Fibroblast of pulmonary artery (primary cell): Measurements from ENCODE around the gene CCNY.

ENCODE experiments used
- DNase-seq: peaks from one replicate; pipeline ENCODE4 v3.0.0-alpha.2; 2010; ENCODE audit warnings: low read depth
- H3K4me3 ChIP-seq: replicated peaks from 2 replicates; pipeline ENCODE4 v1.5.1; 2011; ENCODE audit warnings: low read depth, mild to moderate bottlenecking, control low read depth, low read length, moderate library complexity
- TF ChIP-seq, protein P1 (sequence below): IDR thresholded peaks from 2 replicates; pipeline ENCODE4 v1.5.1; 2011; ENCODE audit warnings: mild to moderate bottlenecking, control low read depth, low read length, inconsistent platforms; ENCODE audit errors: missing control alignments

Gene CCNY

DNA sequence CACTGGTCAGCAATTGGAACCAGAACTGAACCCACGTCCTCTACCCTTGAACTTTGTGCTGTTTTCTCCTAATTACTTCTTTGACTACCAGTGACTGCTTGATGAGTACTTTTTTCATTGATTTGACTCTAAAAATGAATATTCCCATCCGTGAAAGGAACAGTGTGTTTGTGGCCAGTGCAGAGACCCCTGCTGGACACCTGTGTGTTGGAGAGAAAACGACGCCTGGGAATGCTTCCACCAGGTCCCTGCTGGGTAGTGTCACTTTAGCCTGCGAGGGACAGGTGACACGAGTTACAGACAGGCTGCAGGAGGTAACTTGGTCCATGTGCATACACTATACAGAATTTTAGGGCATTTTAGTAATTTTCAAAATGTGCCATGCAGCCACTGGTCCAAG, 262.1 kb downstream of the CCNY start:
- TF ChIP-seq, protein P1, sequence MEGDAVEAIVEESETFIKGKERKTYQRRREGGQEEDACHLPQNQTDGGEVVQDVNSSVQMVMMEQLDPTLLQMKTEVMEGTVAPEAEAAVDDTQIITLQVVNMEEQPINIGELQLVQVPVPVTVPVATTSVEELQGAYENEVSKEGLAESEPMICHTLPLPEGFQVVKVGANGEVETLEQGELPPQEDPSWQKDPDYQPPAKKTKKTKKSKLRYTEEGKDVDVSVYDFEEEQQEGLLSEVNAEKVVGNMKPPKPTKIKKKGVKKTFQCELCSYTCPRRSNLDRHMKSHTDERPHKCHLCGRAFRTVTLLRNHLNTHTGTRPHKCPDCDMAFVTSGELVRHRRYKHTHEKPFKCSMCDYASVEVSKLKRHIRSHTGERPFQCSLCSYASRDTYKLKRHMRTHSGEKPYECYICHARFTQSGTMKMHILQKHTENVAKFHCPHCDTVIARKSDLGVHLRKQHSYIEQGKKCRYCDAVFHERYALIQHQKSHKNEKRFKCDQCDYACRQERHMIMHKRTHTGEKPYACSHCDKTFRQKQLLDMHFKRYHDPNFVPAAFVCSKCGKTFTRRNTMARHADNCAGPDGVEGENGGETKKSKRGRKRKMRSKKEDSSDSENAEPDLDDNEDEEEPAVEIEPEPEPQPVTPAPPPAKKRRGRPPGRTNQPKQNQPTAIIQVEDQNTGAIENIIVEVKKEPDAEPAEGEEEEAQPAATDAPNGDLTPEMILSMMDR, result peak; percentile 63
- no peak overlapping the region for H3K4me3 ChIP-seq
- peak; percentile 27 for DNase-seq

DNA sequence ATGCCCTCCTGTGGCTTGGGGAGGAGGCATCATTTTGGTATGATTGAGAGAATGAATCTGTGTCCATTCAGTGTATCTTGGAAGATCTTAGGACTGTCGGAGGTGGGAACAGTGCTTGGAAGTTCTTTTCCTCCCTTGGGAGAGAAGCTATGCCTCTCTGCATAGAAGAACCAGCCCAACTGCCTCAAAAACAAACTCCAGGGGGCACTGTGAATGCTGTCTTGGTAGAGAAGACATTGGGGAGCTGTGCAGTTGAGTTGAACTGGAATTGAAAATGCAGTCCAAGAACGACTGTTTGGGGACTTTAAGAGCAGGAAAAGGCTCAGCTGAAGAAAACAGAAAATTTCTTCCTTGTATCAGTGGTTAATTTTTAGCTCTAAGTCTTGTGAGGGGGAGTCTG, 263.9 kb downstream of the CCNY start:
- peak; percentile 16 for DNase-seq
- no peak overlapping the region for H3K4me3 ChIP-seq
- TF ChIP-seq, protein P1, result peak; percentile 39

DNA sequence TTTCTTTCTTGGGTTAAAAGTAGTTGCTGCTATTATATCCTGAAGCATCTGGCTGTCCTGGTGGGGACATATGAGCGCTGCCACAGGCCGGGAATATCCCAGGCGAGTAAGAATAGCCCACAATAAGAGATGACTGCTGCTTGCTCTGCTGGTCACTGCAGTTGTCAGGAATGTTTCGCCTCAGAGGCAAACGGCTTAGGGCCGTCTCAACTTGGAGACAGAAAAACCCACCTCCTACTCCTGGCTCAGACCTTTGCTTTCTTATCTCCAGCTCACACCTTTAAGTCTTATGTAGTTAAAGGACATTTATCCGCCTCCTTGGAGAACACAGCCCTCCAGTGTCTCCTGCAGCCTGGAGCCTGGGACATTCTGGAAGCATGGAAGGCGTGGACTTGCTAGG, 268.9 kb downstream of the CCNY start, which contains the start of gene GJD4:
Gene GJD4 (plus strand): TSS at position 151 of the 400 bp plus-strand sequence. CDS start 227 bp downstream, at position 378.
- TF ChIP-seq, protein P1, result no peak
- no peak within 1 kb of the TSS for H3K4me3 ChIP-seq
- DNase-seq, result no peak

DNA sequence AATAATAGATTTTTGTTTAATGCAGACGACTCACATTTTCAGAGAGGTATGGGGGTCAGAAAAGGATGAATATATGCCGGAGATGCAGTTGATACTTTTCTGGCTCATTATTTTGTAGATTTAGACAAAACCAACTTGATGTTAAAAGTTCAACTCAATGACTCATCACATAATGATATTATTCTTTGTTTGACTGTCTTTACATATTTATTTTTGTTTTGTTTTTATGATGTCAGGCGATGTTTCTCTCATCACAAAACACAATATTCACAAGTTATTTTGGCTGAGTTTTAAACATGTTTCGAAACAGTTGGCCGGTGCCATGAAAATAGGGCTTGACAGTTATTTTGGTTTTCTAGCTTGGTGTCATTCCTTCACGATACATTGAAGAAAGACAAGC, 270.1 kb downstream of the CCNY start:
- TF ChIP-seq, protein P1, result no peak

DNA sequence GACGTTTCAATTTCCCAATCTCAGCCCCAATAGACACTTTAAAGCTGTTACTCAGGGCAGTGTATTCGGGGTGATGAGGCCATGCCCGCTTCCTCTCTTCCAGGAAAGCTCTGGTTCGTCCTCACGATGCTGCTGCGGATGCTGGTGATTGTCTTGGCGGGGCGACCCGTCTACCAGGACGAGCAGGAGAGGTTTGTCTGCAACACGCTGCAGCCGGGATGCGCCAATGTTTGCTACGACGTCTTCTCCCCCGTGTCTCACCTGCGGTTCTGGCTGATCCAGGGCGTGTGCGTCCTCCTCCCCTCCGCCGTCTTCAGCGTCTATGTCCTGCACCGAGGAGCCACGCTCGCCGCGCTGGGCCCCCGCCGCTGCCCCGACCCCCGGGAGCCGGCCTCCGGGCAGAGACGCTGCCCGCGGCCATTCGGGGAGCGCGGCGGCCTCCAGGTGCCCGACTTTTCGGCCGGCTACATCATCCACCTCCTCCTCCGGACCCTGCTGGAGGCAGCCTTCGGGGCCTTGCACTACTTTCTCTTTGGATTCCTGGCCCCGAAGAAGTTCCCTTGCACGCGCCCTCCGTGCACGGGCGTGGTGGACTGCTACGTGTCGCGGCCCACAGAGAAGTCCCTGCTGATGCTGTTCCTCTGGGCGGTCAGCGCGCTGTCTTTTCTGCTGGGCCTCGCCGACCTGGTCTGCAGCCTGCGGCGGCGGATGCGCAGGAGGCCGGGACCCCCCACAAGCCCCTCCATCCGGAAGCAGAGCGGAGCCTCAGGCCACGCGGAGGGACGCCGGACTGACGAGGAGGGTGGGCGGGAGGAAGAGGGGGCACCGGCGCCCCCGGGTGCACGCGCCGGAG, 271.4 kb downstream of the CCNY start:
- TF ChIP-seq, protein P1, result no peak
- DNase-seq, result peak; percentile 14
- H3K4me3 ChIP-seq, result peak overlapping the region; percentile 50

More for the DNA sequence above, 270.1 kb downstream of the CCNY start:
- peak; percentile 40 for DNase-seq
- H3K4me3 ChIP-seq, result no peak overlapping the region

DNA sequence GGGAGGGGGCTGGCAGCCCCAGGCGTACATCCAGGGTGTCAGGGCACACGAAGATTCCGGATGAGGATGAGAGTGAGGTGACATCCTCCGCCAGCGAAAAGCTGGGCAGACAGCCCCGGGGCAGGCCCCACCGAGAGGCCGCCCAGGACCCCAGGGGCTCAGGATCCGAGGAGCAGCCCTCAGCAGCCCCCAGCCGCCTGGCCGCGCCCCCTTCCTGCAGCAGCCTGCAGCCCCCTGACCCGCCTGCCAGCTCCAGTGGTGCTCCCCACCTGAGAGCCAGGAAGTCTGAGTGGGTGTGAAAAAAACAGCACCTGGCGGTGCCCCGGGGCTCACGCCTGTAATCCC, 272.0 kb downstream of the CCNY start:
- TF ChIP-seq, protein P1, result no peak
- no peak for DNase-seq
- peak overlapping the region; percentile 50 for H3K4me3 ChIP-seq

DNA sequence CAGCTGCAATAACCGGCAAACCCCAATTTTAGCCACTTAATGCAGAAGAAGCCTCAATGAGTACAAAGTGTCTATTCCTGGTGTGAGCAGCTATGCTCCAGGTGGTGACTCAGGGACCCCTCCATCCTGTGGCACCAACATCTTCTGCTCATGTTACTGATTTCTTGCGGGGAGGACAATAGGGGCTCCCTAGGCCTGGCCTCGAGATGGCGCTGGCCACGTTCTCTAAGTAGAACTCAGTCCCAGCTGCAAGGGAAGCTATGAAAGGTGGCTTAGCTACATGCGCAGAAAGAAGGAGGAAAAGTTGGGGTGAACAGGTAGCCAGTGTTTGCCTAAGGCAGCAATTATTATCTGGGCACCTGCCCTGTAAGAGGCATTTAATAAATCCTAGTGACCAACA, 275.4 kb downstream of the CCNY start:
- no peak for DNase-seq
- H3K4me3 ChIP-seq, result no peak overlapping the region
- TF ChIP-seq, protein P1, result peak; percentile 9
